NCI-H82 treated with DMSO at 0.1 percent for 48 hours (cell line): ENCODE measurements around the gene C9orf78.

ENCODE experiments used
- DNase-seq: peaks from one replicate; lab custom pipeline; 2025; ENCODE audit not compliant: unreplicated experiment; lab: John Stamatoyannopoulos, UW

The C9orf78 gene

GRCh38 chr9:129845373-129845772 lies 10.3 kb upstream of the C9orf78 start:
- peak; percentile 78 for DNase-seq

GRCh38 chr9:129841071-129841470 lies 6.0 kb upstream of the C9orf78 start:
- DNase-seq, result peak; percentile 36

- DNase-seq, result no peak
Measured at GRCh38 chr9:129840034-129840433, 5.0 kb upstream of the C9orf78 start.

GRCh38 chr9:129839324-129840023 lies 4.4 kb upstream of the C9orf78 start:
- DNase-seq, result no peak

- no peak for DNase-seq
Measured at GRCh38 chr9:129838707-129839259, 3.7 kb upstream of the C9orf78 start.

DNA sequence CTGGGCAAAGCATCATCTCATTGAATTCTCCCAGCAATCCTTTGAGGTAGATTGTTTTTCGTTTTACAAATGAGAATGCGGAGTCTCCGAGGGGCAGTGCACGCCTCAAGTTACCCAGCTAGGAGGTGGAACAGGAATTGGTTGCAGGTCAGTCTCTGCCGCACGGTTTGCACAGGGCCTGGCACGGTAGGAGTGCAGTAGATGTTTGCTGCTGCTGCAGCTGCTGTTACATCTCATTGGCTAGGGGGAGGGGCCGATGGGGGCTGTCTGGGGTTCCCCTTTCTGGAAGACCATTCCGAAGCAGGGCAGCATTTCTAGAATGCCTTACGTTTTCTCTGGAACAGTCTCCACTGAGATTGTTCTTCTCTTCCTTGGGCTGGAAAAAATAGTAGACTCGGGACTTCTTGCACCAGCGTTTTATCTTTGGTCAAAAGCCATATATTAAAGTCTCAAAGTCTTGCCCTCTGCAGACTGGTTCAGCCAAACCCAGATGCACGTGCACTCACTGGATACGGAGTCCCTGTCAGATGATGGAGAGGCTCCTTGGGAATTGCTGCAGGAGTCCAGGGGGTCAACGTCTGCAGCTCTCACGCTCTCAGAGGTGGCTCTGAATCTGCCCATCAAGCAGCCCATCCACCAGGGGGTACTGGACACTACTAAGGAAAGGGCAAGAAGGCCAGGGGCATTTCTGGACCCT lies 1.4 kb upstream of the C9orf78 start:
- DNase-seq, result no peak

DNA sequence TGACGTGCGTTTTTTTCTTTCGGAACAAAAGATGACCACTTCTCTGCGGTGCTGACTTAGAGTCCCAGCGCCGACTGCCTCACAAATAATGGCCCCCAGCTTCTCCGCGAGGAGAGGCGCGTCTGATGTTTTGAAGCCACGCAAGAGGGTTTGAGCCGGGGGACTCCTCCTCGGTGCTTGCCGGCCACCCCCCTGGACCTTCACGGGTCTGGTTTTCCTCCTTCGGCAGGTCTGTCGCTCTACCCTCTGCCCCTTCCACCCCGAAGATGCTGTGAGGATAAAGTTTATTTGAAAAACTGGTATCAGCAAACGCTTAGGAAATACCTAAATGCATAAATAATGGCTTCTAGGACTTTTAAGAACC lies 767 bp upstream of the C9orf78 start:
- no peak for DNase-seq

- no peak for DNase-seq
Measured at GRCh38 chr9:129834489-129835127, 467 bp downstream of the C9orf78 start.

- DNase-seq, result no peak
Measured at GRCh38 chr9:129832982-129833381, 2.1 kb downstream of the C9orf78 start.

GRCh38 chr9:129828969-129829368 lies 6.1 kb downstream of the C9orf78 start:
- DNase-seq, result no peak

- DNase-seq, result no peak
Measured at GRCh38 chr9:129828051-129828450, 7.0 kb downstream of the C9orf78 start.

DNA sequence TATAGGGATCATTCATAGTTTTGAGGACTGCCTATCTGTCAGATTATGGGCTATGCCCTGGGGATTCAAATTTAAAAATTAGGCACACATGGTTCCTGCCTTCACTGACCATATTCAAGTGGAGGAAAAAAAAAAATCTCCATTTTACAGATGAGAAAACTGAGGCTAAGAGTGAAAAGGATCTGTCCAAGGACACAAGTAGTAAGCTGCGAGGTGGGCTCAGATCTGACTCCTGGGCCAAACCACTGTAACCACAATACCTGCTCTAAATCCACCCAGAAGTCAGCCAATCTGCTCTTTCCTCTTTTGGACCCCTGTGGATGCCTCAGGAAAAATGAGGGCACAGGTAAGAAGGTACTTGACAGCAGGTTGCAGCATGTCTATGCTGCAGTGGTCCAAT lies 8.3 kb downstream of the C9orf78 start:
- DNase-seq, result no peak

DNA sequence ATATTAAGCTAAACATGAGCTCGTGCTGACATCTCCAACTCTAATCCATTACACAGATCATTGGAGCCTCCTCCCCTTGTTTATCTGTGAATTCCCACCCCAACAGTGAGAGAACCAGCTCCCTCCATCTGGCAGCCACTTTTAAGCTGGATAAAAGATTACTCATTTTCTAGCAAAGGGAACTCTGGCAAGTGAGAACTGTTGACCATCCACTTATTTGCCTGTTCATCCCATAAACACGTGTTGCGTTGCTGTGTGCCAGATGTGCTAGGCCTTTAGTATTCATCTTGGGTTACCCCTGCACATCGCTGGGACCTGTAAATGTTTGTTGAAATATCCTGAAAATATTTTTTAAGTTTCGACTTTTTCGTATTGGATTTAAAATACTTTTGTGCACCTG lies 8.7 kb downstream of the C9orf78 start:
- DNase-seq, result peak; percentile 77

DNA sequence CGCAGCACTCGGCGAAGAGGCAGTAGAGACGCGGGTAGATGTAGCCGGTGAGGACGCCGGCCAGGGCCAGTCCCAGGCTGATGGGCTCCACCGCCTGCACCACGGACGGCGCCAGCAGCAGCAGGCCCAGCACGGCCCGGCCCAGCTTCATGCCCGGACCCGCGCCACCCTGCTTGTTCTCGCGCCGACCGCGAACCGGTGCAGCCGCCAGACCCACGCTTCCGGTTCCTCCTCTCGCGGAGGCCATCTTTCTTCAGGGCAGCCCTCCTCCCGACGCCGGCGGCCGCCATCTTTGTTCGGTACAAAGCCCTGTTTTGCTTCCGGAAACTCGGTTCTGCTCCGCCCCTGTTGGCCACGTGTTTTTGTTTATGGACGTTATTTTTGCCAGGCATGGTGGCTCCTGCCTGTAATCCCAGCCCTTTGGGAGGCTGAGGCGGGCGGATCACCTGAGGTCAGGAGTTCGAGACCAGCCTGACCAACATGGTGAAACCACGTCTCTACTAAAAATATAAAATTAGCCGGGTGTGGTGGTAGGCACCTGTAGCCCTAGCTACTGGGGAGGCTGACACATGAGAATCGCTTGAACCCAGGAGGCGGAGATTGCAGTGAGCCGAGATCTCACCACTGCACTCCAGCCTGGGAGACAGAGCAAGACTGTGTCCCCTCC lies 11.0 kb downstream of the C9orf78 start, which contains the start of gene TOR1A:
Gene TOR1A, minus strand, starts transcription at position 202 of the 667 bp plus-strand sequence. Its CDS starts 51 bp downstream, at position 151.
- DNase-seq, result peak; percentile 92

DNA sequence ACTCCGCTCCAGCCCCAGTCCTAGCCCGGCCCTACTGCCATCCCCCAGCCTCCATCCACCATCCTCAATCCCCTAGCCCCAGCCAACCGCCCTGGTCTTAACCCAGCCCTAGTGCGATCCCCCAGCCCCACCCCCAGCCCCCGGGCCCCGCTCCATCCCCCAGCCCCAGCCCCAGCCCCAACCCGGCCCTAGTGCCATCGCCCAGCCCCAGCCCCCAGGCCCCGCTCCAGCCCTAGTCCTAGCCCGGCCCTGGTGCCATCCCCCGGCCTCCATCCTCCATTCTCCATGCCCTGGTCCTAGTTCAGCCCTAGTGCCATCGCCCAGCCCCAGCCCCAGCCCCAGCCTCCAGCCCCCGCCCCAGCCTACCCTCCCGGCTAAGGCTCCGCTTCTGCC lies 11.5 kb downstream of the C9orf78 start:
- no peak for DNase-seq

DNA sequence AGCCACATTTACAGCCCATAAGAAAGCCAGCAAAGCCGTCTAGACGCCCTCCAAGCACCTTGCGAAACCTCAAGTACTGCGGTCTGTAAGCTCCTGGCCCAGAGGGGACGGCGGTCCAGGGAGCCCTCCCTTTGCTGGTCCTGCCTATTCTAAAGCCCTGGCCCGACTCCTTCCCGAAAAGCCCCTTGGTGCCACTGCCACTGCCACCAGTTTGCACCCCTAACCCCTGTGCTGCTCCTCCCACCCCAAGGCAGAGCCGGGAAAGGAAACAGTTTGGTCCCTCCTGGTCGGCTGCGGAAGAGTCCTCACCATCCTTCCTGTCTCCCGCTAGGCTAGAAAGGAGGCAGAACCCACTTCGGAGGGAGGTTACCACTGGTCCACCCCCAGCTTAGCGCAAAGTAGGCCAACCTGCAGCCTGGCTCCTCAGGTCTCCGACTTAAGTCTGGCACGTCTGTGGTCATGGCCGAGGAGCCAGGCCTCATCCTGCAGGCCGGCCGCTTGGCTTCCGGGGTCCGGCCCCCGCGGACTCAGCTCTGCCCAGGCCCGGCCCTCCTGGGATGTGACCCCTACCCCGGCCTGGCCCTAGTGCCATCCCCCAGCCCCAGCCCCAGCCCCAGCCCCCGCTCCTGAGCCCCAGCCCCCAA lies 12.1 kb downstream of the C9orf78 start:
- no peak for DNase-seq

GRCh38 chr9:129816501-129817435 lies 18.3 kb downstream of the C9orf78 start:
- no peak for DNase-seq

- DNase-seq, result no peak
Measured at GRCh38 chr9:129815278-129815677, 19.8 kb downstream of the C9orf78 start.

GRCh38 chr9:129814432-129815223 lies 20.4 kb downstream of the C9orf78 start:
- DNase-seq, result no peak
